Nephron progenitor cell (in vitro differentiated cells): ENCODE results near the gene ACTN3.
"Not testable (repeated sequence)": the region's sequence is repeated elsewhere in the genome, so short reads cannot be mapped to it uniquely, and the experiment has no call there.

ENCODE experiments used
- DNase-seq: peaks from one replicate; pipeline ENCODE4 v3.0.0; 2021
- H3K27ac Mint-ChIP-seq: 2 replicates; pipeline ENCODE4 v1.8.0; 2021; ENCODE audit warnings: mild to moderate bottlenecking, moderate library complexity, mixed read lengths
- H3K27me3 Mint-ChIP-seq: 2 replicates; pipeline ENCODE4 v1.8.0; 2021; ENCODE audit warnings: mild to moderate bottlenecking, low read depth, mixed read lengths; ENCODE audit not compliant: poor library complexity
- H3K36me3 Mint-ChIP-seq: 2 replicates; pipeline ENCODE4 v1.8.0; 2021; ENCODE audit warnings: low read depth, mixed read lengths
- H3K4me1 Mint-ChIP-seq: 2 replicates; pipeline ENCODE4 v1.8.0; 2021; ENCODE audit warnings: mixed read lengths
- H3K4me3 Mint-ChIP-seq: 2 replicates; pipeline ENCODE4 v1.8.0; 2021; ENCODE audit warnings: mild to moderate bottlenecking, moderate library complexity, mixed read lengths
- H3K9me3 Mint-ChIP-seq: 2 replicates; pipeline ENCODE4 v1.8.0; 2021; ENCODE audit warnings: mild to moderate bottlenecking, moderate library complexity, mixed read lengths
- CTCF ChIP-seq: fragments of 200-600 bp; sonication (generic); IDR thresholded peaks from 2 replicates; pipeline ENCODE4 v1.5.0; 2021; ENCODE audit warnings: antibody characterized with exemption

The ACTN3 gene

GRCh38 chr11:66598993-66599392 is 52.3 kb downstream of the ACTN3 start:
- no peak for TF ChIP-seq CTCF
- H3K4me1 Mint-ChIP-seq = peaks cover 16% of the 10 kb centered on the region
- H3K27ac Mint-ChIP-seq = no peak overlapping the region
- no peaks in the 10 kb centered on the region for H3K27me3 Mint-ChIP-seq
- H3K4me3 Mint-ChIP-seq = no peak overlapping the region
- peaks cover 34% of the 10 kb centered on the region for H3K36me3 Mint-ChIP-seq
- H3K9me3 Mint-ChIP-seq = no peaks in the 10 kb centered on the region
- no peak for DNase-seq

- Mint-ChIP-seq H3K27ac (no peak overlapping the region), H3K9me3 (no peaks in the 10 kb centered on the region), H3K36me3 (peaks cover 38% of the 10 kb centered on the region), H3K4me1 (peaks cover 13% of the 10 kb centered on the region), H3K4me3 (no peak overlapping the region), H3K27me3 (no peaks in the 10 kb centered on the region)
- DNase-seq = no peak
- TF ChIP-seq CTCF = no peak
Observed at GRCh38 chr11:66600219-66600618, 53.5 kb downstream of the ACTN3 start.

GRCh38 chr11:66600631-66601233 is 54.0 kb downstream of the ACTN3 start:
- Mint-ChIP-seq H3K9me3 (no peaks in the 10 kb centered on the region), H3K4me3 (no peak overlapping the region), H3K27me3 (no peaks in the 10 kb centered on the region), H3K4me1 (peaks cover 8% of the 10 kb centered on the region), H3K36me3 (peaks cover 41% of the 10 kb centered on the region), H3K27ac (no peak overlapping the region)
- DNase-seq = no peak
- no peak for TF ChIP-seq CTCF

GRCh38 chr11:66603072-66603471 is 56.4 kb downstream of the ACTN3 start:
- no peak for TF ChIP-seq CTCF
- Mint-ChIP-seq H3K36me3 (peaks cover 42% of the 10 kb centered on the region), H3K9me3 (peaks cover 3% of the 10 kb centered on the region)

GRCh38 chr11:66604155-66604554 is 57.5 kb downstream of the ACTN3 start:
- no peak for DNase-seq
- no peak for TF ChIP-seq CTCF
- no peak overlapping the region for H3K27ac Mint-ChIP-seq
- H3K9me3 Mint-ChIP-seq = peaks cover 3% of the 10 kb centered on the region
- H3K4me3 Mint-ChIP-seq = no peak overlapping the region
- no peaks in the 10 kb centered on the region for H3K27me3 Mint-ChIP-seq
- H3K4me1 Mint-ChIP-seq = peaks cover 8% of the 10 kb centered on the region
- peaks cover 42% of the 10 kb centered on the region for H3K36me3 Mint-ChIP-seq

More at GRCh38 chr11:66603072-66603471, 56.4 kb downstream of the ACTN3 start:
- no peaks in the 10 kb centered on the region for H3K27me3 Mint-ChIP-seq
- DNase-seq = no peak
- no peak overlapping the region for H3K4me3 Mint-ChIP-seq
- H3K4me1 Mint-ChIP-seq = peaks cover 8% of the 10 kb centered on the region
- H3K27ac Mint-ChIP-seq = peak overlapping the region; percentile 93

- not testable (repeated sequence) for H3K4me3 Mint-ChIP-seq, H3K27me3 Mint-ChIP-seq, H3K9me3 Mint-ChIP-seq, H3K4me1 Mint-ChIP-seq, H3K27ac Mint-ChIP-seq, DNase-seq
- peaks cover 36% of the 10 kb centered on the region for H3K36me3 Mint-ChIP-seq
Observed at GRCh38 chr11:66606608-66607007, 59.9 kb downstream of the ACTN3 start.
